Adrenal gland (tissue), 12 donors: Measurements from ENCODE around the gene COIL. TPM values are rescaled to one million over a fixed set of nuclear protein-coding genes. Genes with fewer than 3 reads are reported as not detected.

Experiments used
- DNase-seq, 7 donors: peaks; one replicate each; pipeline ENCODE4 v3.0.0-alpha.2; 2019 to 2020
- H3K27ac ChIP-seq, 5 donors: fragments of 200-600 bp; sonication (generic) in 4 of 5; 1 replicate in 3 of 5; 2 replicates in 2 of 5; pipeline versions ENCODE4 v1.5.1 to v1.8.0; 2016 to 2020; ENCODE audit warnings: mild to moderate bottlenecking in 1 of 5
- H3K27me3 ChIP-seq: fragments of 200-600 bp; 2 replicates; pipeline ENCODE4 v1.8.0; 2021
- H3K36me3 ChIP-seq, 2 donors: fragments of 200-600 bp; replicated peaks in 1 of 2; 1 replicate in 1 of 2; 2 replicates in 1 of 2; pipeline versions ENCODE4 v1.5.1 to v1.8.0; 2018 to 2022
- H3K4me1 ChIP-seq, 2 donors: fragments of 200-600 bp; replicated peaks in 1 of 2; 1 replicate in 1 of 2; 2 replicates in 1 of 2; pipeline versions ENCODE4 v1.5.1 to v1.8.0; 2018 to 2021
- H3K4me3 ChIP-seq, 4 donors: fragments of 200-600 bp; sonication (generic) in 3 of 4; one replicate each; pipeline ENCODE4 v1.5.1; 2016 to 2018
- H3K9me3 ChIP-seq, 3 donors: fragments of 200-600 bp; sonication (generic) in 1 of 3; replicated peaks in 1 of 3; 1 replicate in 2 of 3; 2 replicates in 1 of 3; pipeline versions ENCODE4 v1.5.1 to v1.8.0; 2016 to 2021
- POLR2A ChIP-seq, 2 donors: fragments of 450-650 bp; IDR thresholded peaks; one replicate each; pipeline ENCODE4 v1.6.1; 2017; ENCODE audit warnings: antibody characterized with exemption in 2 of 2, mild to moderate bottlenecking in 2 of 2, moderate library complexity in 1 of 2
- WGBS, 4 donors: extraction: QIAGEN DNeasy Blood & Tissue Kit in 2 of 4; methylation state at CpG; one replicate each; pipeline versions ENCODE4 v1.1.5 to v1.1.7; 2013 to 2017; 5-methylcytosine and 5-hydroxymethylcytosine counted together
- intact Hi-C, 2 donors: fragments of 100-400 bp; cut with DNase I; formaldehyde crosslinking; loops; one replicate each; pipeline versions ENCODE4 v1.14.1 to v1.15.0; 2022 to 2023
- polyA plus RNA-seq, 3 donors: library from polyadenylated mRNA; stranded (reverse); fragments of 200-250 nt in 2 of 3; fragments of 350-450 nt in 1 of 3; fragmentation: Illumina TruSeq in 1 of 3; extraction: RNeasy Lipid Tissue Mini Kit (QIAGEN cat#74804) in 1 of 3; gene quantifications; one replicate each; pipeline ENCODE4 v1.2.3, GENCODE V29; 2013 to 2014
- total RNA-seq, 9 donors: library from RNA; depleted of rRNA in 4 of 9; stranded (reverse); fragments of >200 nt in 4 of 9; fragments of 120-200 nt in 1 of 9; fragmentation: NEBNext Ultra II Directional in 1 of 9; extraction: Animal tissue kit (Norgen Biotek cat#: 25700) in 1 of 9; gene quantifications; one replicate each; pipeline versions ENCODE4 v1.1.0 to v1.2.4, GENCODE V29; 2013 to 2023
- TF ChIP-seq, protein P1 (sequence below), 6 experiments: fragments of 450-650 bp in 4 of 6; fragments of 200-600 bp in 2 of 6; sonication (generic) in 1 of 6; IDR thresholded peaks; 1 replicate in 5 of 6; 2 replicates in 1 of 6; pipeline versions ENCODE4 v1.5.1 to v1.8.0; 2016 to 2021; ENCODE audit warnings: antibody characterized with exemption in 6 of 6, mild to moderate bottlenecking in 2 of 6, moderate library complexity in 1 of 6
- donor health status: healthy with polysubstance abuse.
- donor health status: Bipolar disorder and iron deficiency.
- donor health status: DM: yes; HTN: yes; CAD: no.
- donor health status: DM: no; HTN: no; CAD: no.
- donor health status: DM: no; HTN: no; CAD: no.
- donor health status: DM: yes; HTN: yes; CAD: no.

The COIL gene
- total and polyA plus RNA-seq, 12 donors: 4.3 to 16.7 (median 9.0) TPM

DNA sequence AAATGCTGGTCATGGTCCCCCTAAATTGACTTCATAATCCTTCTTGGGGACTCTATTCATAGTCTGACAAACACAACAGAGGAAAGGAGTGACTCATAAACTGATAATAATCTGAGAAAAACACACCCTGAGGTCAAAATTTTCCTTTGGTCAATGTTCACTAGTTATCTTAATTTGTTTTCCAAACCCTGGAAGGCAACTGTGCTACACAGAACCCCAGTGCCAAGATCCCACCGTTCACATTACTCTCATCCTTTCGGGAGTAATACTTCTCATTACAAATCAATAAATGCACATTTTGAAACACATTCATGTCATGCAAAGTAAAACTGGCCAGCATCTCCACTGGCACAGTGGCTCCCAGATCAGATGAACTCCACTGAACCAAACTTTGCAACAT, 23.2 kb downstream of the COIL start:
- Histone ChIP-seq H3K4me3 (no peak overlapping the region), H3K27ac (peak overlapping the region in 1 of 5 donors; percentile 3), H3K27me3 (no peaks in the 10 kb centered on the region), H3K36me3 (peaks cover 0 to 37% of the 10 kb centered on the region in 2 donors), H3K9me3 (no peaks in the 10 kb centered on the region), H3K4me1 (peaks cover 0 to 8% of the 10 kb centered on the region in 2 donors)
- DNase-seq: no peak
- intact Hi-C loops: no loop called here
- no peak for TF ChIP-seq POLR2A (IDR thresholded peaks at IDR 0.05)
- WGBS, 4 donors: 53 to 81% (median 67%) methylated on average over 2 of the region's 2 CpGs

DNA sequence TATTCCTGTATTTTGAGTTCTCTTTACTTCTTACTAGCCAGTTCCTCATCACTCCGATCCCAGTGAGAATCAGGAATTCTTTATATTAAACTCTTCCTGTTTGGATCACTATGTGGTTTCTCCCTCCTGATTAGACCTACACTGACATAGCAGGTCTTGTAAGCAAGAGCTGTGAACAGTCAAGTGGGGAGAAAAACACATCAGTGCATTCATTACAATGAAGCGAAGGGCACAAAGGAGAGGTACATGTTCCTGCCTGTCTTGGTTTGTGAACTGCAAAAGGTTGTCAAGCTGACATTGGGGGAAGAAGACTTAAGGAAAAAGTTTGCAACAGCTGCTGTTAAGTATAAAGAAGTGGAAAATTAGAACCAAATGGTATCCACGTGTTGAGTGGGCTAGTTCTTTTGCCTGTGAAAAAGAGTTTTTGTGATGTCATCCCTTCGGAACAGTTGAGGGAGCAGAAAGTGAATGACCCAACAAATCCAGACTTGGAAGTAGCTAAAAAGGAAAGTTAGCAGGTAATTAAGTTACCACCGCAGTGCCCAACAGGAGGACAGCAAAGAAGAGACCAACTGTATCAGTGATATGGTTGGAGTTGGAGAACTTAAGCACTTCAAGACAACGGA, 24.0 kb downstream of the COIL start:
- TF ChIP-seq POLR2A (IDR thresholded peaks at IDR 0.05): no peak
- TF ChIP-seq, protein P1, sequence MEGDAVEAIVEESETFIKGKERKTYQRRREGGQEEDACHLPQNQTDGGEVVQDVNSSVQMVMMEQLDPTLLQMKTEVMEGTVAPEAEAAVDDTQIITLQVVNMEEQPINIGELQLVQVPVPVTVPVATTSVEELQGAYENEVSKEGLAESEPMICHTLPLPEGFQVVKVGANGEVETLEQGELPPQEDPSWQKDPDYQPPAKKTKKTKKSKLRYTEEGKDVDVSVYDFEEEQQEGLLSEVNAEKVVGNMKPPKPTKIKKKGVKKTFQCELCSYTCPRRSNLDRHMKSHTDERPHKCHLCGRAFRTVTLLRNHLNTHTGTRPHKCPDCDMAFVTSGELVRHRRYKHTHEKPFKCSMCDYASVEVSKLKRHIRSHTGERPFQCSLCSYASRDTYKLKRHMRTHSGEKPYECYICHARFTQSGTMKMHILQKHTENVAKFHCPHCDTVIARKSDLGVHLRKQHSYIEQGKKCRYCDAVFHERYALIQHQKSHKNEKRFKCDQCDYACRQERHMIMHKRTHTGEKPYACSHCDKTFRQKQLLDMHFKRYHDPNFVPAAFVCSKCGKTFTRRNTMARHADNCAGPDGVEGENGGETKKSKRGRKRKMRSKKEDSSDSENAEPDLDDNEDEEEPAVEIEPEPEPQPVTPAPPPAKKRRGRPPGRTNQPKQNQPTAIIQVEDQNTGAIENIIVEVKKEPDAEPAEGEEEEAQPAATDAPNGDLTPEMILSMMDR (IDR thresholded peaks at IDR 0.05): no peak
- WGBS, 4 donors: 80 to 95% (median 91%) methylated on average over 6 of the region's 6 CpGs
- intact Hi-C loops: no loop called here
- Histone ChIP-seq H3K36me3 (peaks cover 0 to 34% of the 10 kb centered on the region in 2 donors), H3K27me3 (no peaks in the 10 kb centered on the region), H3K4me1 (peaks cover 0 to 8% of the 10 kb centered on the region in 2 donors), H3K4me3 (no peak overlapping the region), H3K27ac (no peak overlapping the region), H3K9me3 (no peaks in the 10 kb centered on the region)
- no peak for DNase-seq

DNA sequence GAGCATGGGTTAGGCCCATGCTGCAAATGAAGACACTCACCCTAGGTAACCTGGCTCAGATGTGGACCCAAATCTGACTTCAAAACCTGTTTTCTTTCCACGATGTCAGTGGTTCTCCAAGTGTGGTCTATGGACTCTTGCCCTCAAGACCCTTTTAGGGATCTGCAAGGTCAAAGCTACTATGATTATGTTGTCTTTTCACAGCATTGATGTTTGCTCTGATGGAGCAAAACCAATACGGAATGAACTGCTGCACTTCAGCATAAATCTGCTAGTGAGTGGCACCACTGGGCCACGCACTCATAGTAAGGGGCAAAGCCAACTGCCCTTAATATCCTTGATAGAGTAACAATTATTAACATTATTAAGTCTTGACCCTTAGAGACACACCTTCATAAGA, 25.4 kb downstream of the COIL start:
- Histone ChIP-seq H3K4me3 (no peak overlapping the region), H3K4me1 (peaks cover 0 to 8% of the 10 kb centered on the region in 2 donors), H3K9me3 (peaks cover 0 to 5% (median 0%) of the 10 kb centered on the region in 3 donors), H3K27me3 (no peaks in the 10 kb centered on the region), H3K27ac (no peak overlapping the region), H3K36me3 (peaks cover 0 to 25% of the 10 kb centered on the region in 2 donors)
- 93 to 97% (median 95%) methylated on average over 3 of the region's 3 CpGs for WGBS, 4 donors
- intact Hi-C loops: no loop called here
- TF ChIP-seq, protein P1 (IDR thresholded peaks at IDR 0.05): no peak
- no peak for TF ChIP-seq POLR2A (IDR thresholded peaks at IDR 0.05)
- no peak for DNase-seq

DNA sequence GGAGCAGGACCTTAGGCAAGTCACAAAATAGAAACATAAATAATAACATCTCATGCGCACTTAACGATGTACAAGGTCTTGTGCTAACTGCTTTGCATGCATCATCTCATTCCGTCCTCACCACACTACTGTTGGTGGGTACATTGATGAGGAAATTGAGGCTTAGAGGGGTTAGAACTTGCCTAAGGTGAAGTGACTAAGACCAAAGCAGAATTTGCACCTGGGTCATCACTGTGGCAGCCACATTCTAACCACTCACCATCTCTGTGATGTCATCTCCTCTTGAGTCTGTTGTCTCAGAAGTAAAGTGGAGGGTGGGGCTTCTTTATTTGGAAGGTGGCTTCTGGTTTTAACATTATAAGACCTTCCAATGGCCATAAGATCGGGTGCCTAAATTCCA, 26.6 kb downstream of the COIL start:
- WGBS, 4 donors: 90 to 99% (median 96%) methylated on average over 4 of the region's 4 CpGs
- TF ChIP-seq, protein P1 (IDR thresholded peaks at IDR 0.05): no peak
- TF ChIP-seq POLR2A (IDR thresholded peaks at IDR 0.05): no peak
- intact Hi-C loops: no loop called here

DNA sequence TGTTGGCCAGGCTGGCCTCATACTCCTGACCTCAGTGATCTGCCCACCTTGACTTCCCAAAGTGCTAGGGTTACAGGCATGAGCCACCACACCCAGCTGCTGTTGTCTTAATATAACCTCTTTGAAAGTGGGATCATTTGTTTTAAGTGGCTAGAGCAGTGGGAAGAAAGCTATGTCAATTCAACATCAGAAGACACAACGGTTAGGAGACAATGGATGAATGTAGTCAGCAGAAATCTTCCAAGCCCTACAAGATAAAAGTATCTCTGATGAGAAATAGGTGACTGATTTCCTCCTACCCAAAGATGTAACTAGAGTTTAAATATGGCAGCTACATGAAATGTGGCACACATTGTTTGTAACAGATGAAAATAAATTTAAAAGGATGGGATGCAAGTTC, 27.0 kb downstream of the COIL start:
- no peak for DNase-seq
- intact Hi-C loops: no loop called here
- 81 to 100% (median 96%) methylated on average over 1 of the region's 1 CpG for WGBS, 4 donors
- Histone ChIP-seq H3K4me1 (peaks cover 0 to 8% of the 10 kb centered on the region in 2 donors), H3K36me3 (peaks cover 0 to 17% of the 10 kb centered on the region in 2 donors), H3K9me3 (peaks cover 0 to 5% (median 0%) of the 10 kb centered on the region in 3 donors), H3K27ac (no peak overlapping the region), H3K4me3 (no peak overlapping the region), H3K27me3 (no peaks in the 10 kb centered on the region)
- TF ChIP-seq, protein P1 (IDR thresholded peaks at IDR 0.05): no peak
- no peak for TF ChIP-seq POLR2A (IDR thresholded peaks at IDR 0.05)

More for the DNA sequence above, 26.6 kb downstream of the COIL start:
- H3K36me3 ChIP-seq: peaks cover 0 to 21% of the 10 kb centered on the region in 2 donors
- H3K27ac ChIP-seq: no peak overlapping the region
- H3K4me1 ChIP-seq: peaks cover 0 to 8% of the 10 kb centered on the region in 2 donors
- no peak for DNase-seq
- H3K27me3 ChIP-seq: no peaks in the 10 kb centered on the region
- no peak overlapping the region for H3K4me3 ChIP-seq
- peaks cover 0 to 5% (median 0%) of the 10 kb centered on the region in 3 donors for H3K9me3 ChIP-seq
